Measurements from ENCODE around the gene IQGAP3.

DNA sequence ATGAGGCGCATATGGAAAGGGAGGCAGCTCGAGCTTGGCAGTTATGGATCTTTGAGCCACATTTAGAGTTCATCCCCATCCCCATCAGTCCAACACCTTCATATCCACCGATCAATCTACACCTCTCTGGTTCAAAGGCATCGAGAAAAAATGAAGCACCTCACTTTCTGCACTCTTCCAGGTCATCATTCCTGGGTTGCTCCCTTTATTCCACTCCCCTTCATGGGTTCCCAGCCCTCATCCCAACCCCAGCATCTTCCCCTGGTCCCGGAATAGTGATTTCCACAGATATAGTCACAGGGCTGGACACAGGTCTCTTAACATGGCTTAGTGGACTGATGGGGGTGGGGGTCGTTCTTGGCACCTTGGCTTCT lies 47.2 kb upstream of the IQGAP3 start:
- TF ChIP-seq, protein P1, sequence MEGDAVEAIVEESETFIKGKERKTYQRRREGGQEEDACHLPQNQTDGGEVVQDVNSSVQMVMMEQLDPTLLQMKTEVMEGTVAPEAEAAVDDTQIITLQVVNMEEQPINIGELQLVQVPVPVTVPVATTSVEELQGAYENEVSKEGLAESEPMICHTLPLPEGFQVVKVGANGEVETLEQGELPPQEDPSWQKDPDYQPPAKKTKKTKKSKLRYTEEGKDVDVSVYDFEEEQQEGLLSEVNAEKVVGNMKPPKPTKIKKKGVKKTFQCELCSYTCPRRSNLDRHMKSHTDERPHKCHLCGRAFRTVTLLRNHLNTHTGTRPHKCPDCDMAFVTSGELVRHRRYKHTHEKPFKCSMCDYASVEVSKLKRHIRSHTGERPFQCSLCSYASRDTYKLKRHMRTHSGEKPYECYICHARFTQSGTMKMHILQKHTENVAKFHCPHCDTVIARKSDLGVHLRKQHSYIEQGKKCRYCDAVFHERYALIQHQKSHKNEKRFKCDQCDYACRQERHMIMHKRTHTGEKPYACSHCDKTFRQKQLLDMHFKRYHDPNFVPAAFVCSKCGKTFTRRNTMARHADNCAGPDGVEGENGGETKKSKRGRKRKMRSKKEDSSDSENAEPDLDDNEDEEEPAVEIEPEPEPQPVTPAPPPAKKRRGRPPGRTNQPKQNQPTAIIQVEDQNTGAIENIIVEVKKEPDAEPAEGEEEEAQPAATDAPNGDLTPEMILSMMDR (IDR thresholded peaks at IDR 0.05): no peak
- no peak for TF ChIP-seq EZH2 (IDR thresholded peaks at IDR 0.05; ENCODE audit: borderline replicate concordance, insufficient read depth, low read depth, low read length, poor library complexity, severe bottlenecking)
